Sigmoid colon (tissue), 4 donors: Measurements from ENCODE around the gene ALPI.

Experiments used
- CTCF ChIP-seq, 4 experiments: fragments of 450-650 bp in 3 of 4; fragments of 200-600 bp in 1 of 4; IDR thresholded peaks; one replicate each; pipeline ENCODE4 v1.5.1; 2016 to 2019; ENCODE audit warnings: antibody characterized with exemption in 4 of 4, mild to moderate bottlenecking in 3 of 4, moderate library complexity in 2 of 4
- EP300 ChIP-seq, 4 donors: sonication (generic); formaldehyde crosslinking; IDR thresholded peaks; one replicate each; pipeline ENCODE4 v1.6.1; 2017; ENCODE audit warnings: antibody characterized with exemption in 4 of 4
- POLR2A ChIP-seq, 2 donors: fragments of 450-650 bp; IDR thresholded peaks; one replicate each; pipeline ENCODE4 v1.6.1; 2016; ENCODE audit warnings: antibody characterized with exemption in 2 of 2, mild to moderate bottlenecking in 2 of 2, moderate library complexity in 2 of 2
- POLR2AphosphoS5 ChIP-seq, 4 donors: sonication (generic); formaldehyde crosslinking; IDR thresholded peaks; one replicate each; pipeline ENCODE4 v1.6.1; 2017; ENCODE audit warnings: antibody characterized with exemption in 4 of 4

DNA sequence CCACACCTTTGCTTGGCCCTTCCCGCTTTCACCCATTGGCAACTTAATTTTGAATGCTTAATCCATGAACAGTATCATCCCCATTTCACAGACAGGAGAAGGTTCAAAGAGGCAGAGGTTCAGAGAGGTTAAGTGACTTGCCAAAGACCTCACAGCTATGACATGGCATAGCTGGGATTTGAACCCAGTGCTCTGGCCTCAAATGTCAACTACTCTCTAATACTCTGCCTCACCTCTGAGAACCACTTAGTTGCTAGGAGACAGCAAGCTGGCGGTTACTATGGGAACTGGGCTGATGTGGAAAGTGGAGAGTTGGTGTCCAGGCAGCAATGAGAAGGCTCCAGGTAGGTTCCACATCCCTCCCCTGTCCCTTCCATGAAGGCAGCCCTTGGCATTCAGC, 48.5 kb downstream of the ALPI start:
- TF ChIP-seq CTCF (IDR thresholded peaks at IDR 0.05) (no peak), POLR2AphosphoS5 (IDR thresholded peaks at IDR 0.05) (no peak), POLR2A (IDR thresholded peaks at IDR 0.05) (no peak), EP300 (IDR thresholded peaks at IDR 0.05) (no peak)
